SH-SY5Y (cell line): ENCODE measurements around the gene TNS3.

Experiments
- GATA2 ChIP-seq: IDR thresholded peaks from 2 replicates; pipeline ENCODE4 v1.6.1; 2011; ENCODE audit warnings: mild to moderate bottlenecking, low read depth, low read length
- GATA3 ChIP-seq: IDR thresholded peaks from 2 replicates; pipeline ENCODE4 v1.6.1; 2011; ENCODE audit warnings: low read depth, mild to moderate bottlenecking, low read length, moderate library complexity

- TF ChIP-seq GATA2 (no peak), GATA3 (no peak)
Observed at GRCh38 chr7:47227762-47228177, 354.1 kb downstream of the TNS3 start.
